Astrocyte (in vitro differentiated cells and primary cell): ENCODE data around the gene RPS21. TPM values are rescaled to one million over a fixed set of nuclear protein-coding genes. Genes with fewer than 3 reads are reported as not detected.

Experiments
- DNase-seq: peaks from one replicate; pipeline ENCODE4 v3.0.0-alpha.2; 2010; ENCODE audit warnings: low read depth
- FAIRE-seq: peaks from 2 replicates; lab custom pipeline; 2011; peaks lifted over from hg19 to GRCh38; lab: Jason Lieb, UNC
- H2AFZ ChIP-seq: 2 replicates; pipeline ENCODE4 v1.6.0; 2012; ENCODE audit warnings: low read depth, low read length, inconsistent platforms
- H3K27ac ChIP-seq: 2 replicates; pipeline ENCODE4 v1.5.1; 2011; ENCODE audit warnings: low read depth, low read length, inconsistent platforms
- H3K27me3 ChIP-seq: 2 replicates; pipeline ENCODE4 v1.6.0; 2011; ENCODE audit warnings: low read length, inconsistent platforms; ENCODE audit not compliant: insufficient read depth
- H3K36me3 ChIP-seq: 2 replicates; pipeline ENCODE4 v1.5.1; 2011; ENCODE audit warnings: low read length, inconsistent platforms; ENCODE audit not compliant: insufficient read depth
- H3K4me1 ChIP-seq: 2 replicates; pipeline ENCODE4 v1.5.1; 2011; ENCODE audit warnings: low read length, inconsistent platforms; ENCODE audit not compliant: insufficient read depth
- H3K4me2 ChIP-seq: 2 replicates; pipeline ENCODE4 v1.6.0; 2012; ENCODE audit warnings: low read length, inconsistent platforms
- H3K4me3 ChIP-seq: 2 replicates; pipeline ENCODE4 v1.5.1; 2011; ENCODE audit warnings: low read depth, mild to moderate bottlenecking, low read length, inconsistent platforms; ENCODE audit not compliant: insufficient read depth
- H3K79me2 ChIP-seq: 2 replicates; pipeline ENCODE4 v1.6.0; 2012; ENCODE audit warnings: mild to moderate bottlenecking, low read length, inconsistent platforms; ENCODE audit not compliant: insufficient read depth
- H3K9ac ChIP-seq: 2 replicates; pipeline ENCODE4 v1.6.0; 2012; ENCODE audit warnings: mild to moderate bottlenecking, low read length, inconsistent platforms
- H3K9me3 ChIP-seq: 2 replicates; pipeline ENCODE4 v1.5.1; 2012; ENCODE audit warnings: low read depth, mild to moderate bottlenecking, low read length, inconsistent platforms; ENCODE audit not compliant: insufficient read depth
- H4K20me1 ChIP-seq: 2 replicates; pipeline ENCODE4 v1.6.0; 2012; ENCODE audit warnings: low read length, inconsistent platforms; ENCODE audit not compliant: insufficient read depth
- H3K27ac Mint-ChIP-seq: one replicate; pipeline ENCODE4 v1.8.0; 2021; ENCODE audit warnings: mild to moderate bottlenecking, mixed read lengths; ENCODE audit not compliant: unreplicated experiment
- H3K27me3 Mint-ChIP-seq: one replicate; pipeline ENCODE4 v1.8.0; 2021; ENCODE audit warnings: low read depth, mixed read lengths; ENCODE audit not compliant: unreplicated experiment
- H3K36me3 Mint-ChIP-seq: one replicate; pipeline ENCODE4 v1.8.0; 2021; ENCODE audit warnings: low read depth, mixed read lengths; ENCODE audit not compliant: unreplicated experiment
- H3K4me1 Mint-ChIP-seq: one replicate; pipeline ENCODE4 v1.8.0; 2021; ENCODE audit warnings: low read depth, mixed read lengths; ENCODE audit not compliant: unreplicated experiment
- H3K4me3 Mint-ChIP-seq: one replicate; pipeline ENCODE4 v1.8.0; 2021; ENCODE audit warnings: mild to moderate bottlenecking, moderate library complexity, mixed read lengths; ENCODE audit not compliant: unreplicated experiment
- H3K9me3 Mint-ChIP-seq: one replicate; pipeline ENCODE4 v1.8.0; 2021; ENCODE audit warnings: mild to moderate bottlenecking, mixed read lengths; ENCODE audit not compliant: unreplicated experiment
- EZH2 ChIP-seq: IDR thresholded peaks from 2 replicates; pipeline ENCODE4 v1.6.1; 2012; ENCODE audit warnings: mild to moderate bottlenecking, low read length, inconsistent platforms; ENCODE audit not compliant: insufficient read depth
- total RNA-seq: library from RNA; stranded (reverse); gene quantifications from 2 replicates; pipeline ENCODE4 v1.2.1, GENCODE V29; 2021
- TF ChIP-seq, protein P1 (sequence below): IDR thresholded peaks from 2 replicates; pipeline ENCODE4 v1.5.1; 2011; ENCODE audit warnings: low read depth, mild to moderate bottlenecking, inconsistent platforms, low read length, moderate library complexity; ENCODE audit not compliant: insufficient read depth

The RPS21 gene
- total RNA-seq, 1 donor from 2014 or later, result 1,251 TPM

DNA sequence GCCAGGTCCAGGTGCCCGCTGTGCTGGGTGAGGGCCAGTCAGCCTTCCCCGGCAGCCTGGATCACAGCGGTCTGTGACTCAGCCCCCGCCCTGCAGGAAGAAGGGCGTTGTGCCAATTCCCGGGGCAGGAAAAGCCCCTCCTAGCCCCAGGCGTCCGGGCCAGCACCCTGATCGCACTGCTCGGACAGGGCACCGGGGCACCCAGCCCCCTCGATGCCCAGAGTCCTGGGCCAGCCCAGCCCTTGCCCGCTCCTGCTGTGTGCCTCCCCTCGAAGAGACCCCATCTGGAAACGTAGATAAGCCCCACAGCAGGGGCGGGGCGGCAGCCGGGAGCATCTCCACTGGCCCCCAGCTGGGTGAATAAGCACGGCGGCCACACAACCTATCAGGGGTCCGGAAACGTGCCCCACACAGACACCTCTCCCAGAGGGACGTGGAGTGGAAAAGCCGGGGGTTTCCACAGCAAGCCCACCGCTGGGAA is 29.7 kb upstream of the RPS21 start:
- Mint-ChIP-seq H3K9me3 (no peaks in the 10 kb centered on the region), H3K27ac (no peak overlapping the region), H3K36me3 (no peaks in the 10 kb centered on the region), H3K4me3 (no peak overlapping the region), H3K4me1 (peaks cover 4% of the 10 kb centered on the region), H3K27me3 (no peaks in the 10 kb centered on the region)
- H3K4me2 ChIP-seq, result peak overlapping the region; percentile 74
- no peak for TF ChIP-seq EZH2
- TF ChIP-seq, protein P1, sequence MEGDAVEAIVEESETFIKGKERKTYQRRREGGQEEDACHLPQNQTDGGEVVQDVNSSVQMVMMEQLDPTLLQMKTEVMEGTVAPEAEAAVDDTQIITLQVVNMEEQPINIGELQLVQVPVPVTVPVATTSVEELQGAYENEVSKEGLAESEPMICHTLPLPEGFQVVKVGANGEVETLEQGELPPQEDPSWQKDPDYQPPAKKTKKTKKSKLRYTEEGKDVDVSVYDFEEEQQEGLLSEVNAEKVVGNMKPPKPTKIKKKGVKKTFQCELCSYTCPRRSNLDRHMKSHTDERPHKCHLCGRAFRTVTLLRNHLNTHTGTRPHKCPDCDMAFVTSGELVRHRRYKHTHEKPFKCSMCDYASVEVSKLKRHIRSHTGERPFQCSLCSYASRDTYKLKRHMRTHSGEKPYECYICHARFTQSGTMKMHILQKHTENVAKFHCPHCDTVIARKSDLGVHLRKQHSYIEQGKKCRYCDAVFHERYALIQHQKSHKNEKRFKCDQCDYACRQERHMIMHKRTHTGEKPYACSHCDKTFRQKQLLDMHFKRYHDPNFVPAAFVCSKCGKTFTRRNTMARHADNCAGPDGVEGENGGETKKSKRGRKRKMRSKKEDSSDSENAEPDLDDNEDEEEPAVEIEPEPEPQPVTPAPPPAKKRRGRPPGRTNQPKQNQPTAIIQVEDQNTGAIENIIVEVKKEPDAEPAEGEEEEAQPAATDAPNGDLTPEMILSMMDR, result no peak
- no peak overlapping the region for H3K27ac ChIP-seq
- no peaks in the 10 kb centered on the region for H3K9me3 ChIP-seq
- DNase-seq, result peak; percentile 59
- no peak overlapping the region for H3K4me3 ChIP-seq
- no peaks in the 10 kb centered on the region for H3K79me2 ChIP-seq
- FAIRE-seq, result no peak
- peaks cover 55% of the 10 kb centered on the region for H3K4me1 ChIP-seq
- H4K20me1 ChIP-seq, result peaks cover 5% of the 10 kb centered on the region
- no peaks in the 10 kb centered on the region for H3K27me3 ChIP-seq
- H3K9ac ChIP-seq, result peak overlapping the region; percentile 67
- H2AFZ ChIP-seq, result no peak overlapping the region
- H3K36me3 ChIP-seq, result no peaks in the 10 kb centered on the region

DNA sequence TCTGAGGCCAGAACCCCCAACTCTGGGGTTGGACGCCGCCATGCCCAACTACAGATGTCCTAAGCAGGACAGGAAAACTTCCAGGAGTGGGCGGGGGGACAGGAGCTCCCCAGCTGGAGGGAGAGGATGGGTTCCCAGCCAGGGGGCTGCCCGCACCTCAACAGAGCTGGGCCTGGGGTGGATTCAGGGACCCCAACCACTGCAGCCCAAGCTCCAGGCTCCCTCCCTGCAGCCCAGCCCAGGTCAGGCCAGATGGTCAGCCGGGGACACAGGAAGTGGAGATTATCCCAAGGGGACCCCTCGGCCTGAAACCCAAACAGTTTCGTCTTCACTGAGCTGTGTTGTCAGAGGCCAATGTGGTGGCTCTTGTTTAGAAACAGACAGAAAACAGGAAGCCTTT is 29.2 kb upstream of the RPS21 start:
- H3K4me1 Mint-ChIP-seq, result peaks cover 6% of the 10 kb centered on the region
- H3K27me3 ChIP-seq, result no peaks in the 10 kb centered on the region
- TF ChIP-seq, protein P1, result no peak
- TF ChIP-seq EZH2, result no peak
- H3K4me3 ChIP-seq, result no peak overlapping the region
- no peak overlapping the region for H3K27ac ChIP-seq
- DNase-seq, result no peak
- peak overlapping the region; percentile 74 for H3K4me2 ChIP-seq
- H3K27me3 Mint-ChIP-seq, result no peaks in the 10 kb centered on the region
- H2AFZ ChIP-seq, result no peak overlapping the region
- peak overlapping the region; percentile 67 for H3K9ac ChIP-seq
- H3K4me1 ChIP-seq, result peaks cover 55% of the 10 kb centered on the region
- no peaks in the 10 kb centered on the region for H3K36me3 Mint-ChIP-seq
- no peak overlapping the region for H3K4me3 Mint-ChIP-seq
- H3K9me3 Mint-ChIP-seq, result no peaks in the 10 kb centered on the region
- H3K9me3 ChIP-seq, result no peaks in the 10 kb centered on the region
- no peaks in the 10 kb centered on the region for H3K79me2 ChIP-seq
- H4K20me1 ChIP-seq, result peaks cover 10% of the 10 kb centered on the region
- H3K36me3 ChIP-seq, result no peaks in the 10 kb centered on the region
- no peak overlapping the region for H3K27ac Mint-ChIP-seq
- no peak for FAIRE-seq

DNA sequence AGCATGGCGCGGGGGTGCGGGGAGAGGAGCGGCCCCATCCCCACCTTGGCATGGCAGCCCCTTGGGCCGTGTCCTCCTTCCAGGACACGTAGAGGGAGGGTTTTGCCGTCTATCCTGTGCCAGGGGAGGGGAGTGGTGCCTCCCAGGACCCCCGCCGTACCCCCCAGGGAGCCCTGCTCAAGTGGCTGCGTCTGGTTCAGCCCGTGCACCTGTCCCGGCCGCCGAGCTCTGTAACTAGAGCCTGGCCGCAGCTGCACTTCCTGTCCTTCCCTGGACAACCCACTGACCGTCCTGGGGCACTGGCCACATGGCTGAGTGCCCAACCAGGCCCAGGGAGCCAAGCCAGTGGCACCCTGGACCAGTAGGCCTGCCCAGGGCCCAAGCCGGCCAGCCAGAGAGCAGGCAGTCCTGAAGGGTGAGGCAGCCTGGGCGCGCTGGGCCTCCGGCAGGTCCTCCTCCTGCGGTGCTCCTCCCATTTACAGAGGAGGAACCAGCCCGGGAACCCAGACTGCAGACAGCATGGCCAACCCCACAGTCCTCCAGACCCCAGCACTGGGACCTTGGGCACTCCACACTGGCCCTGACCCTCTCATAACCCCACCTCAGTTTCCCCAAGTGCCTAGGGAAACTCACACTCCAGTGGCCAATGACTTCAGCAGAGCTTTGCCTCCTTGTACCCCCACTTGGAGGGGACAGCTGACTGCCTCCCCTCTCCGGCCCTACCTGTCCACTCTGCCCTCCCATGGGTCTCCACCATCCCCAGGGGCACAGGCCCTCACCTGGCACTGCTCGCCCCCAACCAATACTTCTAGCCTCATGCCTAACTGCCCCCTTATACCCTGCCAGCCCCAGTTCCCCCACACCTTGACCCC is 28.5 kb upstream of the RPS21 start:
- Histone ChIP-seq H3K27ac (no peak overlapping the region), H3K79me2 (peaks cover 3% of the 10 kb centered on the region), H3K4me2 (peak overlapping the region; percentile 74), H3K9me3 (no peaks in the 10 kb centered on the region), H3K27me3 (no peaks in the 10 kb centered on the region), H3K4me1 (peaks cover 55% of the 10 kb centered on the region), H3K9ac (peak overlapping the region; percentile 18), H3K36me3 (no peaks in the 10 kb centered on the region), H4K20me1 (peaks cover 16% of the 10 kb centered on the region), H3K4me3 (no peak overlapping the region), H2AFZ (no peak overlapping the region)
- no peak for TF ChIP-seq EZH2
- TF ChIP-seq, protein P1, result no peak
- DNase-seq (no peak), FAIRE-seq (no peak)
- Mint-ChIP-seq H3K27me3 (no peaks in the 10 kb centered on the region), H3K4me1 (peaks cover 8% of the 10 kb centered on the region), H3K27ac (peak overlapping the region; percentile 84), H3K4me3 (no peak overlapping the region), H3K36me3 (no peaks in the 10 kb centered on the region), H3K9me3 (no peaks in the 10 kb centered on the region)
